Measurements from ENCODE around the gene TMPRSS6.

GRCh38 chr22:37057796-37058510 lies 51.6 kb downstream of the TMPRSS6 start:
- TF ChIP-seq EZH2 (IDR thresholded peaks at IDR 0.05; ENCODE audit: low read length, missing control alignments) = no peak
- TF ChIP-seq, protein P1, sequence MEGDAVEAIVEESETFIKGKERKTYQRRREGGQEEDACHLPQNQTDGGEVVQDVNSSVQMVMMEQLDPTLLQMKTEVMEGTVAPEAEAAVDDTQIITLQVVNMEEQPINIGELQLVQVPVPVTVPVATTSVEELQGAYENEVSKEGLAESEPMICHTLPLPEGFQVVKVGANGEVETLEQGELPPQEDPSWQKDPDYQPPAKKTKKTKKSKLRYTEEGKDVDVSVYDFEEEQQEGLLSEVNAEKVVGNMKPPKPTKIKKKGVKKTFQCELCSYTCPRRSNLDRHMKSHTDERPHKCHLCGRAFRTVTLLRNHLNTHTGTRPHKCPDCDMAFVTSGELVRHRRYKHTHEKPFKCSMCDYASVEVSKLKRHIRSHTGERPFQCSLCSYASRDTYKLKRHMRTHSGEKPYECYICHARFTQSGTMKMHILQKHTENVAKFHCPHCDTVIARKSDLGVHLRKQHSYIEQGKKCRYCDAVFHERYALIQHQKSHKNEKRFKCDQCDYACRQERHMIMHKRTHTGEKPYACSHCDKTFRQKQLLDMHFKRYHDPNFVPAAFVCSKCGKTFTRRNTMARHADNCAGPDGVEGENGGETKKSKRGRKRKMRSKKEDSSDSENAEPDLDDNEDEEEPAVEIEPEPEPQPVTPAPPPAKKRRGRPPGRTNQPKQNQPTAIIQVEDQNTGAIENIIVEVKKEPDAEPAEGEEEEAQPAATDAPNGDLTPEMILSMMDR (conservative IDR thresholded peaks at IDR 0.05 in 1 of 2, IDR thresholded peaks at IDR 0.05 in 1 of 2; ENCODE audit: low read depth in 1 of 2, low read length in 2 of 2) = no peak
